BLaER1 treated with 17β-estradiol and CSF1 and Interleukin-3, amounts not matched to agents 10 nM and 100 nM (cell line): Measurements from ENCODE around the gene NAP1L4.

Source experiments
- H3K27ac ChIP-seq, 11 experiments: shearing (Covaris generic); formaldehyde crosslinking; 2 replicates each; pipeline ENCODE4 v1.8.1; 2022
- H3K27me3 ChIP-seq, 11 experiments: shearing (Covaris generic); formaldehyde crosslinking; 2 replicates each; pipeline ENCODE4 v1.8.1; 2022
- H3K36me3 ChIP-seq, 11 experiments: shearing (Covaris generic); formaldehyde crosslinking; 2 replicates each; pipeline ENCODE4 v1.8.1; 2022
- H3K4me1 ChIP-seq, 10 experiments: shearing (Covaris generic); formaldehyde crosslinking; 2 replicates each; pipeline ENCODE4 v1.8.1; 2022
- H3K4me2 ChIP-seq, 11 experiments: shearing (Covaris generic); formaldehyde crosslinking; 2 replicates each; pipeline ENCODE4 v1.8.1; 2022
- H3K4me3 ChIP-seq, 10 experiments: shearing (Covaris generic); formaldehyde crosslinking; 2 replicates each; pipeline ENCODE4 v1.8.1; 2022
- H3K9ac ChIP-seq, 11 experiments: shearing (Covaris generic); formaldehyde crosslinking; 2 replicates each; pipeline ENCODE4 v1.8.1; 2022
- H3K9me3 ChIP-seq, 11 experiments: shearing (Covaris generic); formaldehyde crosslinking; replicated peaks in 1 of 11; 2 replicates each; pipeline ENCODE4 v1.8.1; 2022
- H4K20me1 ChIP-seq, 11 experiments: shearing (Covaris generic); formaldehyde crosslinking; 2 replicates each; pipeline ENCODE4 v1.8.1; 2022
- Cebpa-rat ChIP-seq, 11 experiments: shearing (Covaris generic); IDR thresholded peaks; 2 replicates each; pipeline ENCODE4 v1.8.1; 2022

NAP1L4 gene

GRCh38 chr11:2899080-2899783 lies 92.9 kb downstream of the NAP1L4 start:
- H3K9ac ChIP-seq = peak overlapping the region; percentile 53 to 86 (median 68); a peak in 21 of 22 replicates
- peaks cover 0 to 22% (median 0%) of the 10 kb centered on the region in 11 experiments; a peak in 4 of 22 replicates for H3K36me3 ChIP-seq
- peak overlapping the region in 9 of 10 experiments; percentile 22 to 86 (median 56); a peak in 16 of 20 replicates for H3K4me3 ChIP-seq
- peak overlapping the region; percentile 68 to 93 (median 83) for H3K27ac ChIP-seq
- no peaks in the 10 kb centered on the region for H3K9me3 ChIP-seq
- TF ChIP-seq Cebpa-rat (IDR thresholded peaks at IDR 0.05) = no peak
- H3K4me1 ChIP-seq = peaks cover 72 to 89% (median 79%) of the 10 kb centered on the region in 10 experiments
- peak overlapping the region; percentile 87 to 99 (median 97) for H3K4me2 ChIP-seq
- H3K27me3 ChIP-seq = no peaks in the 10 kb centered on the region
- H4K20me1 ChIP-seq = peaks cover 0 to 2% (median 0%) of the 10 kb centered on the region in 11 experiments; a peak in 3 of 22 replicates

GRCh38 chr11:2898366-2899079 lies 93.6 kb downstream of the NAP1L4 start:
- no peaks in the 10 kb centered on the region; a peak in 3 of 22 replicates for H4K20me1 ChIP-seq
- H3K4me3 ChIP-seq = peak overlapping the region in 9 of 10 experiments; percentile 22 to 86 (median 56); a peak in 16 of 20 replicates
- peaks cover 65 to 83% (median 72%) of the 10 kb centered on the region in 10 experiments for H3K4me1 ChIP-seq
- no peaks in the 10 kb centered on the region for H3K9me3 ChIP-seq
- H3K36me3 ChIP-seq = peaks cover 0 to 15% (median 0%) of the 10 kb centered on the region in 11 experiments; a peak in 4 of 22 replicates
- peak overlapping the region; percentile 53 to 86 (median 68); a peak in 18 of 22 replicates for H3K9ac ChIP-seq
- H3K27ac ChIP-seq = peak overlapping the region; percentile 68 to 93 (median 83)
- no peaks in the 10 kb centered on the region for H3K27me3 ChIP-seq
- TF ChIP-seq Cebpa-rat (IDR thresholded peaks at IDR 0.05) = no peak
- peak overlapping the region; percentile 87 to 99 (median 97) for H3K4me2 ChIP-seq

GRCh38 chr11:2897048-2897447 lies 95.1 kb downstream of the NAP1L4 start:
- Histone ChIP-seq H3K4me1 (peaks cover 61 to 87% (median 72%) of the 10 kb centered on the region in 10 experiments), H3K4me2 (peak overlapping the region in 10 of 11 experiments; percentile 27 to 99 (median 97); a peak in 14 of 22 replicates)

GRCh38 chr11:2896047-2896446 lies 96.1 kb downstream of the NAP1L4 start:
- Histone ChIP-seq H3K9ac (no peak overlapping the region), H3K4me3 (no peak overlapping the region), H3K9me3 (no peaks in the 10 kb centered on the region), H3K27me3 (no peaks in the 10 kb centered on the region), H4K20me1 (no peaks in the 10 kb centered on the region), H3K4me1 (peaks cover 63 to 88% (median 74%) of the 10 kb centered on the region in 10 experiments), H3K36me3 (peaks cover 0 to 11% (median 0%) of the 10 kb centered on the region in 11 experiments; a peak in 3 of 22 replicates), H3K27ac (peak overlapping the region in 6 of 11 experiments; percentile 15 to 87 (median 76); a peak in 8 of 22 replicates), H3K4me2 (peak overlapping the region in 10 of 11 experiments; percentile 1 to 99 (median 60); a peak in 12 of 22 replicates)
- no peak for TF ChIP-seq Cebpa-rat (IDR thresholded peaks at IDR 0.05)

More at GRCh38 chr11:2897048-2897447, 95.1 kb downstream of the NAP1L4 start:
- Histone ChIP-seq H3K9ac (peak overlapping the region in 3 of 11 experiments; percentile 18 to 80 (median 44); a peak in 3 of 22 replicates), H4K20me1 (no peaks in the 10 kb centered on the region), H3K9me3 (no peaks in the 10 kb centered on the region), H3K27me3 (no peaks in the 10 kb centered on the region), H3K4me3 (peak overlapping the region in 2 of 10 experiments; percentile 65 to 86; a peak in 1 of 20 replicates), H3K27ac (peak overlapping the region in 10 of 11 experiments; percentile 7 to 93 (median 76); a peak in 16 of 22 replicates), H3K36me3 (peaks cover 0 to 11% (median 0%) of the 10 kb centered on the region in 11 experiments; a peak in 3 of 22 replicates)
- TF ChIP-seq Cebpa-rat (IDR thresholded peaks at IDR 0.05) = no peak
